Kidney glomerular epithelial cell (primary cell): ENCODE results near the gene C19orf12.
"Not testable (repeated sequence)": the region's sequence is repeated elsewhere in the genome, so short reads cannot be mapped to it uniquely, and the experiment has no call there.

ENCODE experiments used
- DNase-seq: peaks from one replicate; lab custom pipeline; 2025; lab: John Stamatoyannopoulos, UW

Gene C19orf12

DNA sequence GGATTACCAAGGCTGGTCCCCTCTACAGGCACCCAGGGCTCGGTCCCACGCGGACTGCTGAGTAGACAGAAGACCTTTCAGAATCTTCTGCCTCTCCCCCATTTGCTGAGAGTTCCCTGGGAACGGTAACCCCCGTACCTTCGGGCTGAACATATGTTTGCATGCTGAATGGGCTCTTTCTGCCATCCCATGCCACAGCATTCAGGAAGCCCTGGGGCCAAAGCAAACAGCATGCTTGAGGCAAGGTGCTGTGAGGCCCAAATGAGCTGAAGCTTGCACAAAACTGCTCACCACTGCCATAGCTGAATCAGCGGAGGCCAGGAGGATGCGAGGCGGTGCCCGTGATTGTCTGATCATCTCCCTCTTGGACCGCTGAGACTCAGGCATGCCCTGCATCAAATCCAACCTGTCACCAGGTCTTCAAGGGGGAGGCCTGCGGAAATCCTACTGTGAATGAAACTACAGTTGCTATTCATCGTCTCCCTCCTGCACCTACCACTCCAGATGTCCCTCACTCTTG lies 16.3 kb upstream of the C19orf12 start:
- no peak for DNase-seq

- DNase-seq = no peak
Measured at GRCh38 chr19:29727906-29728305, 12.8 kb upstream of the C19orf12 start.

DNA sequence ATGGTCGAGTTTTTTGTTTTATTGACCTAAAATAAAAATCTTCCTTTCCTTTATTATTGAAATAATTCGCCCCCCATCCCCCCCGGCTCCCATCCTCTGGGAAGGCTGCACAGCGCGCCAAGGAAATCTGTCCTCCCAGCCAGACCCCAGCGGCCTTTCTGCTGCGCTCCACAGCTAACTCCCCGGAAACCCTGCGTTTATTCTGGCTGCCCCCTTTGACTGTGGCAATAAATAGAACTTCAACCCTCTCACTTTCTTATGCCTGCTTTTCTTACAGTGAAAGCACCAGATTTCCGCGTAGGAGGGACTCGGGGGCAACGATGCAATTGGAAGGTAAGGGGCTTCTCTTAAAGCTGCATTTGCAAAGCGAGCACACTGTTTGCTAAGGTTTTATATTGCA lies 9.7 kb upstream of the C19orf12 start:
- DNase-seq = no peak

- no peak for DNase-seq
Measured at GRCh38 chr19:29724102-29724641, 9.1 kb upstream of the C19orf12 start.

GRCh38 chr19:29717051-29717450 lies 2.0 kb upstream of the C19orf12 start:
- DNase-seq = no peak

GRCh38 chr19:29715701-29716581 lies 880 bp upstream of the C19orf12 start:
- DNase-seq = no peak

- no peak for DNase-seq
Measured at GRCh38 chr19:29714371-29714952, 599 bp downstream of the C19orf12 start.

DNA sequence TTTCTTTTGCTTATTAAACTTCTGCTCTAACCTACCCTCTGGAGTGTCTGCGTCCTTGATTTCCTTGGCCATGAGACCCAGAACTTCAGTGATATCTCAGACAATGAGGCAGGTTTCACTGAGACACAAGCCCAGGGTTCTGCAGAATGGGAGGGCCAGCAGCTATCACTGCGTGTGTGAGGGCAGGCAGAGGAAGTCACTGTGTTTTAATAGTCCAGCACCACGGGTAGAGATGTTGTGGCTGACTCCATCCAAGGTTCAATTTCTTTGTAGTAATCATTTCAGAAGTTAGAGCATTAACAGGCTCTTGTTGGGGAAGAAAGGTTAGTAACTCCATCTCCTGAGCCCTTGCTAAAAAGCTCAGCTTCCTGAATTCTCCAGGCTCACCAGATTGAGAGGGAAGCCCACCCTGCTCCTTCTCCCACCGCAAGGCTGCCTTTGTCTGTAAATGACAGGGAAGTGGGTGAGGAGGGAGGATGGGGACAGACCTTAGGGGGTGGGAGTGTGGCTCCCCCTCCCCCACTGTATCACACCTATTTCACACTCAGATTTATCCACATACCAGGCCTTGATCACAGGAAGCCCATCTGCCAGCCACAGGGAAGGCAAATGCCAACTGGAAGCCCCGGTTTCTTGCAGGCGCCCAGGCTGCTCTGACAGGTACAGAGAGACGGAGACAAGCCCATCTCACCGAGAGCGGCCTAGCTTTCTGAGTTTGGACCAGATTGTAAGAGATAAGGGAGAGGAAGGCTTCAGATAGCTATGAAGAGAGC lies 2.1 kb downstream of the C19orf12 start:
- no peak for DNase-seq

GRCh38 chr19:29711584-29712132 lies 3.4 kb downstream of the C19orf12 start:
- DNase-seq = no peak

DNA sequence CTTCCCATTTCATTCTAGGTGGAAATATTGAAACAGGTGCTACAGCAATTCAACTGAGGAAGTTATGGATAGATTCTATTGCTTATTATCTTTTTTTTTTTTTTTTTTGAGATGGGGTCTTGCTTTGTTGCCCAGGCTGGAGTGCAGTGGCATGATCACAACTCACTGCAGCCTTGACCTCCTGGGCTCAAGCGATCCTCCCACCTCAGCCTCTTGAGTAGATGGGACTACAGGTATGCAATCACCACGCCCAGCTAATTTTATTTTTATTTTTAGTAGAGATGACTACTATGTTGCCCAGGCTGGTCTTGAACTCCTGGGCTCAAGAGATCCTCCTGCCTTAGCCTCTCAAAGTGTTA lies 5.6 kb downstream of the C19orf12 start:
- not testable (repeated sequence) for DNase-seq

DNA sequence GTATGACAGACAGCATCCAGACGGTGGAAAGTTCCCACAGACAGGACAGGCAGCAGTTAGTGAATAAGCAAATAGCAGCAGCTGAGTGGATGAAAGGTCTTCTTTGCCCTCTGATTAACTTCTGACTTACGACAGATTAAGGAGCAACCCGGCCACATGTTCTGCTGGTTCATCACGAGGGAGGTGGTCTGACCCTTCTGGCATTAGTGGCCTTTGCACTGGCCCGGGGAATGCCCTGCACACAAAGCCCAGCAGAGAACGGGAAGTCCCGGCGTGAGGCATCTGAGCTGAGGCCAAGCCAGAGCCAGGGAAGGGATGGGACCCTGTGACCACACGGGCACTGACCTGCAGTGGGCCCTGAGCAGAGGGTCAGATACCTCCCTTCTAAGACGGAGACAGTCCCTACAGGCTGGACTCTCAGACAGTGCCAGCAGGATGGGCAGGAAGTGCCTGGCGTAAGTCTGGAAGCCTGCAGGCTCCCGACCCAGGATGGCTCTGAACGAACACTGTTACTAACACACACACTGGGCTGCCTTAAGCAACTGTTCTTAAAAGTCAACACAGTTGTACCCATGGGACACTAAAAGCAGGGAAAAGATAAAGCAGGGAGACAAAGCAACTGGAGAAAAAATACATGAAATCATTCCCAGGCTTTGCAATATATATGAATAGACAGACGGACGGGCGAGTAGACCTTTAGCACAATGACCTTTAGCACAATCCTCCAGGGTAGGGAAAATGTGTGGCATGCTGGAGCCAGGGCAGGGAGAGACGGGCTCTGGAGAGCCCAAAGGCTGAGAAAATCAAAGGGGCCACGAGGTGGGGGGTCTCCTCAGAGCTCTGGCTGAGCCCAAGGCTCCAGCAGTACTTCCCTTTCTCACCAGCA lies 6.3 kb downstream of the C19orf12 start:
- DNase-seq = no peak

DNA sequence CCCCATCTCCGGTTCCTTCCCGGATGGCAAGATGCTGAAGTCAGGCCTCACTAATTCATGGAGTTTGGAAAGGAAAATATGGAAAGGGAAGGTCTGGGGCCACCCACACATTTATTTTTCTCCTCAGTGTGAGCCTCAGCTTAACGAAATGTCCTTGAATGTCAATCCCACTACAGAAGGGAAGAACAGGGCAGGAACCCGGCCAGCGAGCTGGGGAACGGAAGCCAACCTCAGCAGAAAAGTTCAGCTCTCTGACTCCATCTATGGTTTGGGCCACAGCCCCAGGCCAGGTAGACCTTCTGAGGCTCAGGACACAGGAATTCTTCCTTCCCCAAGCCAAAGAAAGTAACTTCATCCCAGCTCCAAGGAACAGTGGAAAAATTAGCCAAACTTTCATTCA lies 8.4 kb downstream of the C19orf12 start:
- DNase-seq = no peak

DNA sequence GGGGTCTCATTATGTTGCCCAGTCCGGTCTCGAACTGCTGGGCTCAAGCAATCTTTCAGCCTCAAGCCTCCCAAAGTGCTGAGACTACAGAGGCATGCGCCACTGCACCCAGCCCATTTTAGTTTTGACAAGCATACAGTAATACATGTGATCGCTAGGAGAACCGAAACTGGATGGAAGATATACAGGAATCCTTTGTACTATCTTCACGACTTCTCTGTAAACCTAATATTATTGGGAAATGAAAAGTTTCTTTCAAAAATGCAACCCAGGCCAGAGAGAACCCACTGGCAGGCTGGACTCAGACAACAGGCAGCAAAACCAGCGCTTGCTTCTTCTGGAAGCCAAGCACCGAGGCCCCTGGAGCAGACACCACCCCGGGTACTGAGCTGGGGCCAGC lies 9.4 kb downstream of the C19orf12 start:
- DNase-seq = no peak

DNA sequence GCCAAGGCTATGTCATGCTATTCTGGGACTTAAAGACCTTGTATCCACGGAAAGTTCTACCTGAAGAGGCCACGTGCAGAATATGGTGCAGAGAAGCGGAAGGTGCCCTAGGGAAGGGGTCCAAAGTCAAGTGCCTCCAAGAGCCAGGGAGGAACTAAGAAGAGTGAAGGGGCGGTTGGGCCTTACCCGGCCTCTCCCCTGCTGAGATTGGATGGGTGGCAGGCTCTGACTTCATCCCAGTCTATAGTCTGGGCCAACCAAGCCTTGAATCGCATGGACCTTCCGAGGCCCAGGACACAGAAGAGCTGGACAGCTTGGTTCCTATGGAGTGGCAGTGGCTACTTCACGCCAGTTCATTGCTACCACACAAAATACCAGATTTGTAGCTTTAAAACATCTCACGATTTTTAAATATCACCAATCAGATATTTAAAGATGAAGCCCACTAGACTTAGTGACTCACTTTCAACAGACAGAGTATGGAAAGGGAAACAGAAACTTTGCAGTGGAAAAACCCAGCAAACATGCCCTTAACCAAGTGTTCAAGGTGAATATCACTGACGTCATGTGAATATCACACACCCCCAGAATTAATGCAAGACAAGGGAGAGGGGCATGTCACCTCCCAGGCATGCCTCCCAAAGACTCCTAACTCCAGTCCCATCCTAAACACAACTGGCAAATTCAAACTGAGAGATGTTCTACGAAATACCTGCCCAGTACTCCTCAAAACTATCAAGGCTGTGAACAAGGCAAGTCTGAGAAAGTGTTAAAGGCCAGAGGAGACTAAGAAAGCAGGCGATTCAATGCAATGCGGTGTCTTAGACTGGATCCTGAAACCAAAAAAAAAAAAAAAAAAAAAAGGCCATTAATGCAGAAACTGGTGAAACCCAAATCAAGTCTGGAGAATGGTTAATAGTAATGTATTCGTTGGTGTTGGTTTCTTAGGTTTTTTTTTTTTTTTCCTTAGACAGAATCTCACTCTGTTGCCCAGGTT lies 10.2 kb downstream of the C19orf12 start:
- no peak for DNase-seq

GRCh38 chr19:29702963-29703320 lies 12.1 kb downstream of the C19orf12 start:
- DNase-seq = no peak

GRCh38 chr19:29702161-29702962 lies 12.7 kb downstream of the C19orf12 start:
- DNase-seq = no peak

DNA sequence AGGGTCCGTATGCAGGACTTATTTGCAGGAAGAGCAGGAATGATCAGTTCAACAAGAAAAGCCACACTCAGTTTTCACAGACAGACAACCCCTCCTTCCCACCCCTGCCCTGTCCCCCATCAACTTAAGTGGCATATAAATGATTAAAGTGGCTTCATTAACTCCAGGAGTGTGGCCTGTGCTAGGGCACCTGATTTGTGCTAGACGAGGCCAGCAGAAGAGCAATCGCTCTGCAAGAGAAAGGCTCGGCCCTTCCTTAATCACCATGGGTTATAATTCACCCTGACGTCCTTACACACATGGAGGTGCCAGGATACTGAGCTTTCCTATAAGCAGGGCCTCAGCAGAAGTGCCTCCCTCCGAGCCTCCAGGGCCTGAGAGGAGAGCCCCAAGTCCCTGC lies 14.6 kb downstream of the C19orf12 start:
- no peak for DNase-seq

DNA sequence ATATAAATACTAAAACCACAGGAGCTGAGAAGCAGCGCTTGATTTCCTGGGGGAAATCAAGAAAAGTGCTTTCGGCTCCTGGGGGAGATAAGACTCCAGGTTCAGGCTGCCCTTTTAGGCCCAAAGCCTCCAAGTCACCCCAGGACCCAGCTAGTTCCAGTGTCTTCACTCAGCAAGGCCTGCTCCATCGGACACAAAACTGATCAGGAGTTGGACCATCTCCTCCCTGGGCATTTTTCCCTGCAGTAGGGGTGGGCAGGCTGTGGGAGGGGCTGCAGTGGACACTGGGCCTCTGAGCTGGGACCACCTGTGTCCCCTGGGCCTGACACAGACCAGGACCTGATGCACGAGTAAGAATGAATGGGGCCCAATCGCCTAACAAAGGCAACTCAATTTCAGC lies 15.2 kb downstream of the C19orf12 start:
- no peak for DNase-seq
